Natural killer cell (primary cell): ENCODE data around the gene DPYD. TPM values are rescaled to one million over a fixed set of nuclear protein-coding genes. Genes with fewer than 3 reads are reported as not detected.

Experiments used
- ATAC-seq, 3 donors: fragments of 150-1000 bp in 2 of 3; fragments of 200-7000 bp in 1 of 3; cut with Tn5 transposase; 1 replicate in 1 of 3; 2 replicates in 2 of 3; pipeline ENCODE4 v1.10.0; 2021; ENCODE audit warnings: mild to moderate bottlenecking in 2 of 3, moderate library complexity in 2 of 3
- DNase-seq, 2 donors: peaks; one replicate each; pipeline versions ENCODE4 v3.0.0 to v3.0.0-alpha.2; 2013 to 2021; ENCODE audit warnings: mixed read lengths in 1 of 2
- H3K27ac ChIP-seq: one replicate; pipeline ENCODE4 v1.5.1; 2013; ENCODE audit warnings: mild to moderate bottlenecking, low read length
- H3K27me3 ChIP-seq: one replicate; pipeline ENCODE4 v1.6.1; 2013; ENCODE audit warnings: low read length; ENCODE audit not compliant: control insufficient read depth, insufficient read depth
- H3K36me3 ChIP-seq: one replicate; pipeline ENCODE4 v1.6.1; 2013; ENCODE audit warnings: low read length; ENCODE audit not compliant: control insufficient read depth, insufficient read depth
- H3K4me1 ChIP-seq: one replicate; pipeline ENCODE4 v1.6.1; 2013; ENCODE audit warnings: low read length; ENCODE audit not compliant: control insufficient read depth, insufficient read depth
- H3K4me3 ChIP-seq: one replicate; pipeline ENCODE4 v1.5.1; 2013; ENCODE audit warnings: low read length
- H3K9me3 ChIP-seq: one replicate; pipeline ENCODE4 v1.6.1; 2013; ENCODE audit warnings: low read length; ENCODE audit not compliant: control insufficient read depth, insufficient read depth
- H3K27ac Mint-ChIP-seq, 2 donors: one replicate each; pipeline ENCODE4 v1.8.0; 2022; ENCODE audit warnings: mild to moderate bottlenecking in 2 of 2, mixed read lengths in 2 of 2, moderate library complexity in 1 of 2
- H3K27me3 Mint-ChIP-seq, 2 donors: one replicate each; pipeline ENCODE4 v1.8.0; 2022; ENCODE audit warnings: low read depth in 2 of 2, mixed read lengths in 2 of 2
- H3K36me3 Mint-ChIP-seq: one replicate; pipeline ENCODE4 v1.8.0; 2022; ENCODE audit warnings: mixed read lengths
- H3K4me1 Mint-ChIP-seq, 2 donors: one replicate each; pipeline ENCODE4 v1.8.0; 2022; ENCODE audit warnings: mixed read lengths in 2 of 2
- H3K4me3 Mint-ChIP-seq: one replicate; pipeline ENCODE4 v1.8.0; 2022; ENCODE audit warnings: mild to moderate bottlenecking, moderate library complexity, mixed read lengths
- H3K9me3 Mint-ChIP-seq, 2 donors: one replicate each; pipeline ENCODE4 v1.8.0; 2022; ENCODE audit warnings: mixed read lengths in 2 of 2
- WGBS: methylation state at CpG from one replicate; pipeline ENCODE4 v1.1.7; 2013; ENCODE audit warnings: missing lambda C conversion rate; ENCODE audit not compliant: insufficient coverage; 5-methylcytosine and 5-hydroxymethylcytosine counted together
- intact Hi-C: fragments of 100-400 bp; cut with micrococcal nuclease; formaldehyde crosslinking; loops from one replicate; pipeline ENCODE4 v1.14.2; 2022
- total RNA-seq, 4 donors: library from RNA; stranded (reverse); fragments of 120-200 nt in 1 of 4; gene quantifications; one replicate each; pipeline versions ENCODE4 v1.2.3 to v1.2.4, GENCODE V29; 2013 to 2022
- TF ChIP-seq, protein P1 (sequence below): fragments of 200-600 bp; IDR thresholded peaks from one replicate; pipeline ENCODE4 v1.8.0; 2022; ENCODE audit warnings: antibody characterized with exemption

DPYD gene
- total RNA-seq, 3 donors from 2014 or later (not counting 1 experiment from before 2014, with no cell fraction given): 56.6 to 66.7 (median 56.9) TPM

GRCh38 chr1:97867127-97867526, 53.7 kb downstream of the DPYD start:
- H3K9me3 Mint-ChIP-seq: no peaks in the 10 kb centered on the region
- no peaks in the 10 kb centered on the region for H3K4me1 ChIP-seq
- ATAC-seq: no peak
- no peaks in the 10 kb centered on the region for H3K27me3 Mint-ChIP-seq
- H3K27ac ChIP-seq: no peak overlapping the region
- H3K27ac Mint-ChIP-seq: no peak overlapping the region
- intact Hi-C loops: no loop called here
- H3K4me1 Mint-ChIP-seq: peaks cover 34 to 46% of the 10 kb centered on the region in 2 donors
- no peak for DNase-seq
- no peaks in the 10 kb centered on the region for H3K27me3 ChIP-seq
- TF ChIP-seq, protein P1, sequence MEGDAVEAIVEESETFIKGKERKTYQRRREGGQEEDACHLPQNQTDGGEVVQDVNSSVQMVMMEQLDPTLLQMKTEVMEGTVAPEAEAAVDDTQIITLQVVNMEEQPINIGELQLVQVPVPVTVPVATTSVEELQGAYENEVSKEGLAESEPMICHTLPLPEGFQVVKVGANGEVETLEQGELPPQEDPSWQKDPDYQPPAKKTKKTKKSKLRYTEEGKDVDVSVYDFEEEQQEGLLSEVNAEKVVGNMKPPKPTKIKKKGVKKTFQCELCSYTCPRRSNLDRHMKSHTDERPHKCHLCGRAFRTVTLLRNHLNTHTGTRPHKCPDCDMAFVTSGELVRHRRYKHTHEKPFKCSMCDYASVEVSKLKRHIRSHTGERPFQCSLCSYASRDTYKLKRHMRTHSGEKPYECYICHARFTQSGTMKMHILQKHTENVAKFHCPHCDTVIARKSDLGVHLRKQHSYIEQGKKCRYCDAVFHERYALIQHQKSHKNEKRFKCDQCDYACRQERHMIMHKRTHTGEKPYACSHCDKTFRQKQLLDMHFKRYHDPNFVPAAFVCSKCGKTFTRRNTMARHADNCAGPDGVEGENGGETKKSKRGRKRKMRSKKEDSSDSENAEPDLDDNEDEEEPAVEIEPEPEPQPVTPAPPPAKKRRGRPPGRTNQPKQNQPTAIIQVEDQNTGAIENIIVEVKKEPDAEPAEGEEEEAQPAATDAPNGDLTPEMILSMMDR: no peak
- WGBS: 91% methylated on average over 2 of the region's 4 CpGs
- H3K36me3 Mint-ChIP-seq: no peaks in the 10 kb centered on the region
- no peak overlapping the region for H3K4me3 ChIP-seq
- H3K9me3 ChIP-seq: no peaks in the 10 kb centered on the region
- no peak overlapping the region for H3K4me3 Mint-ChIP-seq
- no peaks in the 10 kb centered on the region for H3K36me3 ChIP-seq

GRCh38 chr1:97864615-97865014, 56.2 kb downstream of the DPYD start:
- no peaks in the 10 kb centered on the region for H3K36me3 ChIP-seq
- Mint-ChIP-seq H3K4me3 (no peak overlapping the region), H3K9me3 (no peaks in the 10 kb centered on the region), H3K4me1 (peaks cover 32 to 36% of the 10 kb centered on the region in 2 donors), H3K27me3 (no peaks in the 10 kb centered on the region), H3K27ac (peak overlapping the region; percentile 23 to 65), H3K36me3 (no peaks in the 10 kb centered on the region)
- intact Hi-C loops: no loop called here
- H3K4me3 ChIP-seq: no peak overlapping the region
- TF ChIP-seq, protein P1: no peak
- no peak for DNase-seq
- no peaks in the 10 kb centered on the region for H3K9me3 ChIP-seq
- 22% methylated on average over 4 of the region's 5 CpGs for WGBS
- ATAC-seq: no peak
- H3K27ac ChIP-seq: no peak overlapping the region
- H3K27me3 ChIP-seq: no peaks in the 10 kb centered on the region
- no peaks in the 10 kb centered on the region for H3K4me1 ChIP-seq

GRCh38 chr1:97853221-97853620, 67.6 kb downstream of the DPYD start:
- H3K27ac ChIP-seq: no peak overlapping the region
- no peak for ATAC-seq
- H3K36me3 ChIP-seq: no peaks in the 10 kb centered on the region
- H3K4me3 Mint-ChIP-seq: no peak overlapping the region
- H3K4me1 ChIP-seq: no peaks in the 10 kb centered on the region
- intact Hi-C loops: no loop called here
- H3K9me3 Mint-ChIP-seq: no peaks in the 10 kb centered on the region
- no peaks in the 10 kb centered on the region for H3K36me3 Mint-ChIP-seq
- TF ChIP-seq, protein P1: no peak
- no peaks in the 10 kb centered on the region for H3K9me3 ChIP-seq
- H3K4me3 ChIP-seq: no peak overlapping the region
- no peak overlapping the region for H3K27ac Mint-ChIP-seq
- no peaks in the 10 kb centered on the region for H3K27me3 ChIP-seq
- no peak for DNase-seq
- no peaks in the 10 kb centered on the region for H3K27me3 Mint-ChIP-seq
- peaks cover 23 to 30% of the 10 kb centered on the region in 2 donors for H3K4me1 Mint-ChIP-seq
- no CpG with 5 or more reads among the region's 1 CpG for WGBS
